HFFc6 (cell line): ENCODE measurements around the gene RAB3A. TPM values are rescaled to one million over a fixed set of nuclear protein-coding genes. Genes with fewer than 3 reads are reported as not detected.

Experiments
- DNase-seq: peaks from one replicate; pipeline ENCODE4 v3.0.0-alpha.2; 2018
- H3K27ac Mint-ChIP-seq: 2 replicates; pipeline ENCODE4 v1.8.0; 2020; ENCODE audit warnings: mild to moderate bottlenecking, mixed read lengths
- H3K27me3 Mint-ChIP-seq: 2 replicates; pipeline ENCODE4 v1.8.0; 2021; ENCODE audit warnings: mild to moderate bottlenecking, moderate library complexity, mixed read lengths; ENCODE audit not compliant: insufficient read depth
- H3K36me3 Mint-ChIP-seq: 2 replicates; pipeline ENCODE4 v1.8.0; 2021; ENCODE audit warnings: low read depth, mixed read lengths
- H3K4me1 Mint-ChIP-seq: 2 replicates; pipeline ENCODE4 v1.8.0; 2020; ENCODE audit warnings: low read depth, mixed read lengths
- H3K4me3 Mint-ChIP-seq: 2 replicates; pipeline ENCODE4 v1.8.0; 2020; ENCODE audit warnings: mild to moderate bottlenecking, moderate library complexity, mixed read lengths
- H3K9me3 Mint-ChIP-seq: 2 replicates; pipeline ENCODE4 v1.8.0; 2020; ENCODE audit warnings: mild to moderate bottlenecking, mixed read lengths
- long read RNA-seq: library from polyadenylated mRNA; unstranded; transcript quantifications from one replicate; pipeline ENCODE4 v2.0.0, GENCODE V29; 2019
- total RNA-seq, 6 experiments: library from RNA; stranded (reverse); fragmentation: NEBNext Ultra II Directional; extraction: Animal tissue kit (Norgen Biotek cat#: 25700); gene quantifications; 2 replicates in 1 of 6; 3 replicates in 5 of 6; pipeline ENCODE4 v1.2.3, GENCODE V29; 2021
- TF ChIP-seq, protein P1 (sequence below): fragments of 200-600 bp; sonication (generic); IDR thresholded peaks from 2 replicates; pipeline ENCODE4 v1.5.0; 2021; ENCODE audit warnings: antibody characterized with exemption, mild to moderate bottlenecking

The RAB3A gene, protein sequence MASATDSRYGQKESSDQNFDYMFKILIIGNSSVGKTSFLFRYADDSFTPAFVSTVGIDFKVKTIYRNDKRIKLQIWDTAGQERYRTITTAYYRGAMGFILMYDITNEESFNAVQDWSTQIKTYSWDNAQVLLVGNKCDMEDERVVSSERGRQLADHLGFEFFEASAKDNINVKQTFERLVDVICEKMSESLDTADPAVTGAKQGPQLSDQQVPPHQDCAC
- 1 to 10 TPM; 6.1 to 9.0 (median 7.3) TPM for total RNA-seq
- long read RNA-seq, partial matches to known transcripts: 0 of 3 reads
- long read RNA-seq, other reads (novel, unspliced or antisense): 0 of 3 reads

- peak within 1 kb of the TSS; percentile 95 for H3K4me3 Mint-ChIP-seq
- no peaks in the 10 kb centered on the region for H3K9me3 Mint-ChIP-seq
- peak; percentile 100 for DNase-seq
- peaks cover 41% of the 10 kb centered on the region for H3K4me1 Mint-ChIP-seq
- TF ChIP-seq, protein P1, sequence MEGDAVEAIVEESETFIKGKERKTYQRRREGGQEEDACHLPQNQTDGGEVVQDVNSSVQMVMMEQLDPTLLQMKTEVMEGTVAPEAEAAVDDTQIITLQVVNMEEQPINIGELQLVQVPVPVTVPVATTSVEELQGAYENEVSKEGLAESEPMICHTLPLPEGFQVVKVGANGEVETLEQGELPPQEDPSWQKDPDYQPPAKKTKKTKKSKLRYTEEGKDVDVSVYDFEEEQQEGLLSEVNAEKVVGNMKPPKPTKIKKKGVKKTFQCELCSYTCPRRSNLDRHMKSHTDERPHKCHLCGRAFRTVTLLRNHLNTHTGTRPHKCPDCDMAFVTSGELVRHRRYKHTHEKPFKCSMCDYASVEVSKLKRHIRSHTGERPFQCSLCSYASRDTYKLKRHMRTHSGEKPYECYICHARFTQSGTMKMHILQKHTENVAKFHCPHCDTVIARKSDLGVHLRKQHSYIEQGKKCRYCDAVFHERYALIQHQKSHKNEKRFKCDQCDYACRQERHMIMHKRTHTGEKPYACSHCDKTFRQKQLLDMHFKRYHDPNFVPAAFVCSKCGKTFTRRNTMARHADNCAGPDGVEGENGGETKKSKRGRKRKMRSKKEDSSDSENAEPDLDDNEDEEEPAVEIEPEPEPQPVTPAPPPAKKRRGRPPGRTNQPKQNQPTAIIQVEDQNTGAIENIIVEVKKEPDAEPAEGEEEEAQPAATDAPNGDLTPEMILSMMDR: peak; percentile 50
- H3K27ac Mint-ChIP-seq: peak within 1 kb of the TSS; percentile 96
- H3K36me3 Mint-ChIP-seq: peaks cover 9% of the 10 kb centered on the region; the same call in 1 of the 2 replicates
- peaks cover 5% of the 10 kb centered on the region; the same call in 1 of the 2 replicates for H3K27me3 Mint-ChIP-seq
Measured at GRCh38 chr19:18203863-18204393, at the start of gene RAB3A. RAB3A (minus strand) TSS chr19:18204042; CDS start chr19:18202740, 1,302 bp downstream.

GRCh38 chr19:18253130-18253529 is 49.3 kb upstream of the RAB3A start:
- Mint-ChIP-seq H3K9me3 (no peaks in the 10 kb centered on the region), H3K4me3 (no peak overlapping the region), H3K36me3 (no peaks in the 10 kb centered on the region), H3K27me3 (peaks cover 18% of the 10 kb centered on the region), H3K27ac (no peak overlapping the region), H3K4me1 (peaks cover 2% of the 10 kb centered on the region; the same call in 1 of the 2 replicates)
- DNase-seq: no peak
- TF ChIP-seq, protein P1: no peak

- H3K4me3 Mint-ChIP-seq: no peak overlapping the region
- no peaks in the 10 kb centered on the region for H3K9me3 Mint-ChIP-seq
- H3K36me3 Mint-ChIP-seq: no peaks in the 10 kb centered on the region
- H3K27me3 Mint-ChIP-seq: peaks cover 18% of the 10 kb centered on the region
- H3K4me1 Mint-ChIP-seq: no peaks in the 10 kb centered on the region
- H3K27ac Mint-ChIP-seq: no peak overlapping the region
- TF ChIP-seq, protein P1: no peak
- DNase-seq: no peak
Measured at GRCh38 chr19:18252370-18252717, 48.5 kb upstream of the RAB3A start.

- no peaks in the 10 kb centered on the region for H3K4me1 Mint-ChIP-seq
- H3K27me3 Mint-ChIP-seq: peaks cover 20% of the 10 kb centered on the region
- TF ChIP-seq, protein P1: peak; percentile 97
- no peaks in the 10 kb centered on the region for H3K9me3 Mint-ChIP-seq
- no peak overlapping the region for H3K27ac Mint-ChIP-seq
- H3K4me3 Mint-ChIP-seq: no peak overlapping the region
- H3K36me3 Mint-ChIP-seq: no peaks in the 10 kb centered on the region
- DNase-seq: peak; percentile 48
Measured at GRCh38 chr19:18251587-18252369, 47.9 kb upstream of the RAB3A start.

DNA sequence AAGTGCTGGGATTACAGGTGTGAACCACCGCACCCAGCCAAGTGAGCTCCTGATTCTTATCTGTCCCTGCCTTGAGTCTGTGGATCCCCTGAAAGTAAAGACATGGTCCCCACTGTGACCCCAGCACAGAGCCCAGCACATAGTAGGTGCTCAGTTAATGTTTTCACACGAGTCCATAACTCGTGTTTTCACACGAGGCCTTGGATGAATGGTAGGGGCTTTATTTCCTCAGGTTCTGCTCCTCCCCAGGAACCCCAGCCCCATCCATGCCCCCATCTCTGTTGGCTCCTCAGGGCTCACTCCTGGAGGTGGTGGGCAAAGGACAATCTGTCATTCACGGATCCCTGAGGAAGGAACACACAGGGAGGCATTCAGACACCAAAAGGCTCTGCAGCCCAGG is 46.0 kb upstream of the RAB3A start:
- DNase-seq: no peak
- Mint-ChIP-seq H3K27me3 (peaks cover 17% of the 10 kb centered on the region), H3K4me3 (no peak overlapping the region), H3K36me3 (no peaks in the 10 kb centered on the region), H3K4me1 (no peaks in the 10 kb centered on the region), H3K9me3 (no peaks in the 10 kb centered on the region), H3K27ac (no peak overlapping the region)
- TF ChIP-seq, protein P1: no peak
